ENCODE measurements around the gene FSTL5.

Gene FSTL5

DNA sequence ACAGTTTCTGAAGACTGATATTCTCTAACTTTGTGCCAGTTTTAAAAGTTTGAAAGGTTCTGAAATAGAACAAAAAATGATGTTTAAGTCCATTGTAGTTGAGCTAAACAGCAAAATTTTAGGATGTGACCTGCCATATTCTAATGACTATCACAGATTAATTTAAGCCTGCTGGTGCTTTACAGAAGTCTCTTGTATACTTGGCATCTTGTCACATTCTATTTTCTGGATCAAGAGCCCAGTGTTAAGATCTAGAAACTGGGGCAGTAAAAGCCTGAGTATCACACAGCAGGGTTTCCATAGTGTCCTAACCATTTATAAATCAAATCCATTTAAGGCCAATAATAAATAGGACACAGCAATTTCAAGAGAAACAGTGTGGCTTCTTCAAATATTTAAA lies 12.4 kb downstream of the FSTL5 start:
- DNase-seq: no peak
- H3K27me3 Mint-ChIP-seq (ENCODE audit: low read depth, poor library complexity): peaks cover 4% of the 10 kb centered on the region
- no peaks in the 10 kb centered on the region for H3K9me3 Mint-ChIP-seq
- no peak overlapping the region for H3K4me3 Mint-ChIP-seq
- H3K27ac Mint-ChIP-seq: no peak overlapping the region
- TF ChIP-seq, protein P1, sequence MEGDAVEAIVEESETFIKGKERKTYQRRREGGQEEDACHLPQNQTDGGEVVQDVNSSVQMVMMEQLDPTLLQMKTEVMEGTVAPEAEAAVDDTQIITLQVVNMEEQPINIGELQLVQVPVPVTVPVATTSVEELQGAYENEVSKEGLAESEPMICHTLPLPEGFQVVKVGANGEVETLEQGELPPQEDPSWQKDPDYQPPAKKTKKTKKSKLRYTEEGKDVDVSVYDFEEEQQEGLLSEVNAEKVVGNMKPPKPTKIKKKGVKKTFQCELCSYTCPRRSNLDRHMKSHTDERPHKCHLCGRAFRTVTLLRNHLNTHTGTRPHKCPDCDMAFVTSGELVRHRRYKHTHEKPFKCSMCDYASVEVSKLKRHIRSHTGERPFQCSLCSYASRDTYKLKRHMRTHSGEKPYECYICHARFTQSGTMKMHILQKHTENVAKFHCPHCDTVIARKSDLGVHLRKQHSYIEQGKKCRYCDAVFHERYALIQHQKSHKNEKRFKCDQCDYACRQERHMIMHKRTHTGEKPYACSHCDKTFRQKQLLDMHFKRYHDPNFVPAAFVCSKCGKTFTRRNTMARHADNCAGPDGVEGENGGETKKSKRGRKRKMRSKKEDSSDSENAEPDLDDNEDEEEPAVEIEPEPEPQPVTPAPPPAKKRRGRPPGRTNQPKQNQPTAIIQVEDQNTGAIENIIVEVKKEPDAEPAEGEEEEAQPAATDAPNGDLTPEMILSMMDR (IDR thresholded peaks at IDR 0.05): no peak
- H3K36me3 Mint-ChIP-seq (ENCODE audit: low read depth): no peaks in the 10 kb centered on the region
- H3K4me1 Mint-ChIP-seq: peaks cover 5% of the 10 kb centered on the region

GRCh38 chr4:162149644-162150043 lies 14.2 kb downstream of the FSTL5 start:
- Mint-ChIP-seq H3K4me1 (peaks cover 5% of the 10 kb centered on the region), H3K36me3 (ENCODE audit: low read depth) (no peaks in the 10 kb centered on the region), H3K27ac (no peak overlapping the region), H3K9me3 (no peaks in the 10 kb centered on the region), H3K27me3 (ENCODE audit: low read depth, poor library complexity) (no peaks in the 10 kb centered on the region), H3K4me3 (no peak overlapping the region)
- DNase-seq: no peak
- TF ChIP-seq, protein P1 (IDR thresholded peaks at IDR 0.05): no peak

- Mint-ChIP-seq H3K9me3 (no peaks in the 10 kb centered on the region), H3K4me3 (no peak overlapping the region)
Observed at GRCh38 chr4:162140051-162140683, 23.6 kb downstream of the FSTL5 start.

DNA sequence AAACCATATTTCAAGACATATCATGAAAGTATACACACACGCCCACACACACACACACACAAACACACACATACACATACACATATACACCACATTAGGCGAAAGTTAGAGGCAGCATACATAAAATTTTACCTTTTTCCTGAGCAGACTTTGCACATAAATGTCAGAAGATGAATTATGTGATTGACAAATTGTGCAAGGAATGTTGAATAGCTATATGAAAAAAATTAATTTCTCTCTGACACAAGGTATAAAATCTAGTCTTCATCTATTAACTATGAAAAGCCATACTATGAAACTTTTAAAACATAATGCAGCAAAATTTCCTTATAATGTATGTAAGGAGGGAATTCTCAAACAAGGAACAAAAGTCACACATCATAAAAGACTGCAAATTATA lies 24.4 kb downstream of the FSTL5 start:
- H3K27me3 Mint-ChIP-seq (ENCODE audit: low read depth, poor library complexity): no peaks in the 10 kb centered on the region
- no peak overlapping the region for H3K4me3 Mint-ChIP-seq
- H3K9me3 Mint-ChIP-seq: no peaks in the 10 kb centered on the region
- no peaks in the 10 kb centered on the region for H3K36me3 Mint-ChIP-seq (ENCODE audit: low read depth)
- DNase-seq: no peak
- H3K4me1 Mint-ChIP-seq: no peaks in the 10 kb centered on the region
- TF ChIP-seq, protein P1 (IDR thresholded peaks at IDR 0.05): no peak
- no peak overlapping the region for H3K27ac Mint-ChIP-seq

More at GRCh38 chr4:162140051-162140683, 23.6 kb downstream of the FSTL5 start:
- DNase-seq: no peak
- Mint-ChIP-seq H3K4me1 (no peaks in the 10 kb centered on the region), H3K27me3 (ENCODE audit: low read depth, poor library complexity) (no peaks in the 10 kb centered on the region), H3K27ac (no peak overlapping the region), H3K36me3 (ENCODE audit: low read depth) (no peaks in the 10 kb centered on the region)
- TF ChIP-seq, protein P1 (IDR thresholded peaks at IDR 0.05): no peak

GRCh38 chr4:162131256-162131655 lies 32.5 kb downstream of the FSTL5 start:
- H3K4me1 Mint-ChIP-seq: peaks cover 5% of the 10 kb centered on the region
- H3K9me3 Mint-ChIP-seq: no peaks in the 10 kb centered on the region
- H3K27me3 Mint-ChIP-seq (ENCODE audit: low read depth, poor library complexity): no peaks in the 10 kb centered on the region
- no peak overlapping the region for H3K4me3 Mint-ChIP-seq
- H3K36me3 Mint-ChIP-seq (ENCODE audit: low read depth): no peaks in the 10 kb centered on the region
- H3K27ac Mint-ChIP-seq: no peak overlapping the region
- DNase-seq: no peak
- TF ChIP-seq, protein P1 (IDR thresholded peaks at IDR 0.05): peak; percentile 28

GRCh38 chr4:162126729-162127128 lies 37.1 kb downstream of the FSTL5 start:
- no peak overlapping the region for H3K27ac Mint-ChIP-seq
- DNase-seq: no peak
- H3K36me3 Mint-ChIP-seq (ENCODE audit: low read depth): peaks cover 4% of the 10 kb centered on the region
- H3K9me3 Mint-ChIP-seq: no peaks in the 10 kb centered on the region
- TF ChIP-seq, protein P1 (IDR thresholded peaks at IDR 0.05): no peak
- H3K4me3 Mint-ChIP-seq: no peak overlapping the region
- H3K27me3 Mint-ChIP-seq (ENCODE audit: low read depth, poor library complexity): no peaks in the 10 kb centered on the region
- H3K4me1 Mint-ChIP-seq: no peaks in the 10 kb centered on the region
